Heart left ventricle (tissue), 16 donors: ENCODE data around the gene ABLIM2. TPM values are rescaled to one million over a fixed set of nuclear protein-coding genes. Genes with fewer than 3 reads are reported as not detected.

Source experiments
- ATAC-seq, 4 donors: fragments of 200-7000 bp; cut with Tn5 transposase; one replicate each; pipeline ENCODE4 v1.9.1; 2020 to 2022; ENCODE audit warnings: moderate library complexity in 4 of 4, mild to moderate bottlenecking in 3 of 4, moderate number of reproducible peaks in 1 of 4
- DNase-seq, 5 donors: peaks; one replicate each; pipeline ENCODE4 v3.0.0-alpha.2; 2020
- H3K27ac ChIP-seq, 12 donors: fragments of 200-600 bp; sonication (generic) in 4 of 12; one replicate each; pipeline versions ENCODE4 v1.5.0 to v1.8.0; 2016 to 2022; ENCODE audit warnings: mild to moderate bottlenecking in 2 of 12
- H3K27me3 ChIP-seq, 9 donors: fragments of 200-600 bp; sonication (generic) in 2 of 9; one replicate each; pipeline versions ENCODE4 v1.5.1 to v1.8.0; 2016 to 2022; ENCODE audit warnings: mild to moderate bottlenecking in 3 of 9
- H3K36me3 ChIP-seq, 9 donors: fragments of 200-600 bp; sonication (generic) in 2 of 9; one replicate each; pipeline versions ENCODE4 v1.5.0 to v1.8.0; 2018 to 2022; ENCODE audit warnings: mild to moderate bottlenecking in 2 of 9
- H3K4me1 ChIP-seq, 12 donors: fragments of 200-600 bp; sonication (generic) in 4 of 12; one replicate each; pipeline versions ENCODE4 v1.5.0 to v1.8.0; 2016 to 2022; ENCODE audit warnings: mild to moderate bottlenecking in 3 of 12
- H3K4me3 ChIP-seq, 12 donors: fragments of 200-600 bp; sonication (generic) in 4 of 12; one replicate each; pipeline versions ENCODE4 v1.5.0 to v1.8.0; 2017 to 2022; ENCODE audit warnings: mild to moderate bottlenecking in 9 of 12, moderate library complexity in 4 of 12
- H3K9me3 ChIP-seq, 12 donors: fragments of 200-600 bp; sonication (generic) in 4 of 12; one replicate each; pipeline versions ENCODE4 v1.5.0 to v1.8.0; 2016 to 2022; ENCODE audit warnings: mild to moderate bottlenecking in 1 of 12
- POLR2A ChIP-seq, 2 donors: fragments of 450-650 bp; IDR thresholded peaks; one replicate each; pipeline ENCODE4 v1.6.1; 2017; ENCODE audit warnings: antibody characterized with exemption in 2 of 2, mild to moderate bottlenecking in 2 of 2, moderate library complexity in 2 of 2
- WGBS, 4 donors: extraction: QIAGEN DNeasy Blood & Tissue Kit in 2 of 4; methylation state at CpG; one replicate each; pipeline versions ENCODE4 v1.1.5 to v1.1.7; 2013 to 2018; 5-methylcytosine and 5-hydroxymethylcytosine counted together
- intact Hi-C, 10 donors: fragments of 100-400 bp; cut with DNase I; formaldehyde crosslinking; loops; one replicate each; pipeline versions ENCODE4 v1.11.1 to v1.14.2; 2022
- polyA plus RNA-seq, 2 donors: library from polyadenylated mRNA; stranded (reverse); fragments of 200-250 nt; gene quantifications; one replicate each; pipeline ENCODE4 v1.2.3, GENCODE V29; 2013
- total RNA-seq, 9 donors: library from RNA; depleted of rRNA in 2 of 9; stranded (reverse); fragments of >200 nt in 2 of 9; fragmentation: NEBNext Ultra II Directional in 3 of 9; extraction: Animal tissue kit (Norgen Biotek cat#: 25700) in 3 of 9; gene quantifications; one replicate each; pipeline versions ENCODE4 v1.1.0 to v1.2.4, GENCODE V29; 2016 to 2023
- TF ChIP-seq, protein P1 (sequence below), 12 donors: fragments of 200-600 bp; sonication (generic) in 4 of 12; IDR thresholded peaks; one replicate each; pipeline versions ENCODE4 v1.5.0 to v1.8.0; 2018 to 2022; ENCODE audit warnings: antibody characterized with exemption in 12 of 12, mild to moderate bottlenecking in 5 of 12
- donor health status: ischemic (EF 13 %, LVEDD 7.1; RV severe dilation, severe dysfunction).
- donor health status: healthy with polysubstance abuse.
- donor health status: DM: no; HTN: yes; CAD: no.
- donor health status: DM: no; HTN: no; CAD: no.
- donor health status: ischemic (EF 25% LVEDD 6.9; RV normal size, moderate dysfunction).
- donor health status: ischemic (EF 25% LVEDD 5.7; RV mildly dilated, moderate dysfunction).
- donor health status: healthy.
- donor health status: DM: yes; HTN: yes; CAD: no.
- donor health status: ischemic (EF 35%, LVEDD 5.7; RV mildly dilated, moderate dysfunction).
- donor health status: nonischemic (EF 11% LVEDD 7.7; RV severe dilation, severe dysfunction).
- donor health status: DM: yes; HTN: yes; CAD: no.
- donor health status: PGD.
- donor health status: ischemic (EF 29% LVEDD 5.4; RV normal size, mild dysfunction).
- donor health status: nonischemic (EF 23%, LVEDD 6.1; RV moderate dilation, normal function).

Gene ABLIM2
- total and polyA plus RNA-seq, 11 donors, result 11.1 to 27.9 (median 18.4) TPM

GRCh38 chr4:7929118-7929951 is 229.3 kb downstream of the ABLIM2 start:
- H3K4me3 ChIP-seq, result no peak overlapping the region
- intact Hi-C loops, result no loop called here
- TF ChIP-seq POLR2A (IDR thresholded peaks at IDR 0.05), result no peak
- TF ChIP-seq, protein P1, sequence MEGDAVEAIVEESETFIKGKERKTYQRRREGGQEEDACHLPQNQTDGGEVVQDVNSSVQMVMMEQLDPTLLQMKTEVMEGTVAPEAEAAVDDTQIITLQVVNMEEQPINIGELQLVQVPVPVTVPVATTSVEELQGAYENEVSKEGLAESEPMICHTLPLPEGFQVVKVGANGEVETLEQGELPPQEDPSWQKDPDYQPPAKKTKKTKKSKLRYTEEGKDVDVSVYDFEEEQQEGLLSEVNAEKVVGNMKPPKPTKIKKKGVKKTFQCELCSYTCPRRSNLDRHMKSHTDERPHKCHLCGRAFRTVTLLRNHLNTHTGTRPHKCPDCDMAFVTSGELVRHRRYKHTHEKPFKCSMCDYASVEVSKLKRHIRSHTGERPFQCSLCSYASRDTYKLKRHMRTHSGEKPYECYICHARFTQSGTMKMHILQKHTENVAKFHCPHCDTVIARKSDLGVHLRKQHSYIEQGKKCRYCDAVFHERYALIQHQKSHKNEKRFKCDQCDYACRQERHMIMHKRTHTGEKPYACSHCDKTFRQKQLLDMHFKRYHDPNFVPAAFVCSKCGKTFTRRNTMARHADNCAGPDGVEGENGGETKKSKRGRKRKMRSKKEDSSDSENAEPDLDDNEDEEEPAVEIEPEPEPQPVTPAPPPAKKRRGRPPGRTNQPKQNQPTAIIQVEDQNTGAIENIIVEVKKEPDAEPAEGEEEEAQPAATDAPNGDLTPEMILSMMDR (IDR thresholded peaks at IDR 0.05), result peak in 2 of 12 donors; percentile 32
- peak; percentile 27 to 78 (median 54) for ATAC-seq
- DNase-seq, result no peak
- no peaks in the 10 kb centered on the region for H3K36me3 ChIP-seq
- WGBS, 4 donors, result 28 to 40% (median 30%) methylated on average over 7 of the region's 7 CpGs
- peaks cover 0 to 20% (median 10%) of the 10 kb centered on the region in 12 donors for H3K4me1 ChIP-seq
- peak overlapping the region in 2 of 12 donors; percentile 11 to 35 for H3K27ac ChIP-seq
- no peaks in the 10 kb centered on the region for H3K27me3 ChIP-seq
- peaks cover 0 to 9% (median 0%) of the 10 kb centered on the region in 12 donors for H3K9me3 ChIP-seq

GRCh38 chr4:7928711-7929110 is 229.9 kb downstream of the ABLIM2 start:
- H3K9me3 ChIP-seq, result peaks cover 0 to 5% (median 0%) of the 10 kb centered on the region in 12 donors
- H3K4me3 ChIP-seq, result no peak overlapping the region
- WGBS, 4 donors, result 81 to 97% (median 95%) methylated on average over 7 of the region's 7 CpGs
- no peaks in the 10 kb centered on the region for H3K27me3 ChIP-seq
- DNase-seq, result no peak
- no peak for TF ChIP-seq POLR2A (IDR thresholded peaks at IDR 0.05)
- TF ChIP-seq, protein P1 (IDR thresholded peaks at IDR 0.05), result no peak
- no peaks in the 10 kb centered on the region for H3K36me3 ChIP-seq
- intact Hi-C loops, result no loop called here
- peak overlapping the region in 1 of 12 donors; percentile 11 for H3K27ac ChIP-seq
- ATAC-seq, result no peak
- H3K4me1 ChIP-seq, result peaks cover 0 to 26% (median 10%) of the 10 kb centered on the region in 12 donors

DNA sequence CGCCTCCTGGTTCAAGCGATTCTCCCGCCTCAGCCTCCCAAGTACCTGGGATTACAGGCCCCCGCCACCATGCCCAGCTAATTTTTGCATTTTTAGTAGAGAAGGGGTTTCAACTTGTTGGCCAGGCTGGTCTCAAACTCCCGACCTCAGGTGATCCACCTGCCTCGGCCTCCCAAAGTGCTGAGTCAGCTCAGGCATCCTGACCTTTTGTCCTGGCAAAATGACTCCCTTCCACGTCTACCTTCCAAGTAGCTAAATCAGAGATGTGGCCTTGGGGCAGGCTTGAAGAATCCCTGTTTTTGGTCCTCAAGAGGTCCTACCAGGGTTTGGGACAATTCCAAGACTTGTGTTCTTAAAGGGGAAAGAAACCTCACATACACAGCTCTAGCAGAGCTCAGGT is 231.8 kb downstream of the ABLIM2 start:
- WGBS, 4 donors, result 93 to 98% (median 96%) methylated on average over 7 of the region's 7 CpGs

DNA sequence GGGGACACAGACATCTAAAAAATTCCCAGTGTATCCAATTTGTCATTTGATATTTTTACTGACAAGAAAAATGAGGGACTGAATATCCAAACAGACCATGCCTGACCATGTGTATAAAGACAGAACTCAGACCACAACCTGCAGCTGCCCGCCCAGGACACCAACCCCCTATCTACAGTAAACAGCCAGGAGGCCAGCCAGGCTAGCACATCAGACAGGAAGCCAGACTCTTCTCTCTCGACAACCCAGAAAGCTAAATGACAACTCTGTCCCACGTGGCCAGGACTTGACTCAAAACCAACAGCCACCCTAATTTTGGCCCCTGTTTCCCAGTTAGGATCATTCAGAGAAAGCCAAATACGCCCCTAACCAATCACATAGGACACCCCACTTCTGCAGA is 234.0 kb downstream of the ABLIM2 start:
- intact Hi-C loops, result no loop called here
- Histone ChIP-seq H3K27ac (no peak overlapping the region), H3K36me3 (no peaks in the 10 kb centered on the region), H3K4me1 (peaks cover 0 to 22% (median 4%) of the 10 kb centered on the region in 12 donors), H3K4me3 (no peak overlapping the region), H3K9me3 (no peaks in the 10 kb centered on the region), H3K27me3 (no peaks in the 10 kb centered on the region)
- TF ChIP-seq, protein P1 (IDR thresholded peaks at IDR 0.05), result no peak
- TF ChIP-seq POLR2A (IDR thresholded peaks at IDR 0.05), result no peak
- DNase-seq, result no peak
- ATAC-seq, result no peak
- 70 to 76% (median 72%) methylated on average over 4 of the region's 4 CpGs for WGBS, 4 donors

More for the DNA sequence above, 231.8 kb downstream of the ABLIM2 start:
- Histone ChIP-seq H3K4me1 (peaks cover 0 to 28% (median 9%) of the 10 kb centered on the region in 12 donors), H3K27me3 (no peaks in the 10 kb centered on the region), H3K36me3 (no peaks in the 10 kb centered on the region), H3K27ac (no peak overlapping the region), H3K9me3 (no peaks in the 10 kb centered on the region), H3K4me3 (no peak overlapping the region)
- TF ChIP-seq, protein P1 (IDR thresholded peaks at IDR 0.05), result no peak
- no peak for TF ChIP-seq POLR2A (IDR thresholded peaks at IDR 0.05)
- DNase-seq (no peak), ATAC-seq (no peak)
- intact Hi-C loops, result no loop called here
